IMR-90 (cell line): ENCODE results near the gene RND3. TPM values are rescaled to one million over a fixed set of nuclear protein-coding genes. Genes with fewer than 3 reads are reported as not detected.

Experiments used
- ATAC-seq: fragments of 200-7000 bp; cut with Tn5 transposase; 2 replicates; pipeline ENCODE4 v1.9.1; 2020; ENCODE audit warnings: low read depth, mild to moderate bottlenecking, moderate library complexity
- BruUV-seq: library from RNA; stranded (reverse); fragments of 400-500 nt; replicated peaks from 2 replicates; lab custom pipeline; 2021; lab: Mats Ljungman, UMichigan
- CTCF ChIA-PET: fragments of 300-600 bp; formaldehyde crosslinking; extraction: SDS; loops from one replicate; lab custom pipeline; 2021; ENCODE audit warnings: antibody characterized with exemption; lab: Yijun Ruan, JAX
- POLR2A ChIA-PET: fragments of 300-600 bp; sonication (Branson Sonifier 250); formaldehyde crosslinking; loops from one replicate; lab custom pipeline; 2022; ENCODE audit warnings: antibody characterized with exemption; ENCODE audit not compliant: unreplicated experiment; lab: Charles Lee
- DNase-seq: peaks from one replicate; pipeline ENCODE4 v3.0.0; 2013
- H2AFZ ChIP-seq: replicated peaks from 2 replicates; pipeline ENCODE3; 2013; ENCODE audit warnings: low read length, mild to moderate bottlenecking; ENCODE audit not compliant: poor library complexity
- H2AK5ac ChIP-seq: 2 replicates; pipeline ENCODE4 v1.6.1; 2013; ENCODE audit warnings: low read depth, low read length, inconsistent platforms
- H2AK9ac ChIP-seq: replicated peaks from 2 replicates; pipeline ENCODE3; 2013; ENCODE audit warnings: mild to moderate bottlenecking, low read depth, low read length, moderate library complexity; ENCODE audit not compliant: poor library complexity
- H2BK120ac ChIP-seq: 2 replicates; pipeline ENCODE4 v1.6.1; 2013; ENCODE audit warnings: low read depth, low read length, inconsistent platforms
- H2BK15ac ChIP-seq: 3 replicates; pipeline ENCODE4 v1.6.1; 2013; ENCODE audit warnings: low read depth, low read length, inconsistent platforms
- H2BK20ac ChIP-seq: 2 replicates; pipeline ENCODE4 v1.6.1; 2013; ENCODE audit warnings: low read depth, mild to moderate bottlenecking, inconsistent platforms, low read length, moderate library complexity
- H2BK5ac ChIP-seq: 2 replicates; pipeline ENCODE4 v1.6.1; 2013; ENCODE audit warnings: mild to moderate bottlenecking, low read depth, low read length, inconsistent platforms; ENCODE audit not compliant: poor library complexity, severe bottlenecking
- H3K14ac ChIP-seq: replicated peaks from 2 replicates; pipeline ENCODE4 v1.6.1; 2013; ENCODE audit warnings: low read depth, low read length, inconsistent platforms
- H3K18ac ChIP-seq: 2 replicates; pipeline ENCODE4 v1.6.1; 2013; ENCODE audit warnings: low read depth, low read length, control low read depth
- H3K23ac ChIP-seq: 2 replicates; pipeline ENCODE4 v1.6.1; 2013; ENCODE audit warnings: low read depth, low read length, inconsistent platforms
- H3K27ac ChIP-seq: 2 replicates; pipeline ENCODE4 v1.5.1; 2013; ENCODE audit warnings: mild to moderate bottlenecking, control low read depth, low read length; ENCODE audit not compliant: insufficient read depth
- H3K27me3 ChIP-seq: 2 replicates; pipeline ENCODE4 v1.6.1; 2013; ENCODE audit warnings: low read length; ENCODE audit not compliant: control insufficient read depth, insufficient read depth
- H3K36me3 ChIP-seq: 2 replicates; pipeline ENCODE4 v1.6.1; 2013; ENCODE audit warnings: low read length, mixed read lengths; ENCODE audit not compliant: control insufficient read depth, insufficient read depth
- H3K4ac ChIP-seq: 2 replicates; pipeline ENCODE4 v1.6.1; 2013; ENCODE audit warnings: low read depth, low read length, inconsistent platforms
- H3K4me1 ChIP-seq: 2 replicates; pipeline ENCODE4 v1.6.1; 2013; ENCODE audit warnings: low read length, mixed read lengths; ENCODE audit not compliant: control insufficient read depth, insufficient read depth
- H3K4me2 ChIP-seq: 2 replicates; pipeline ENCODE4 v1.6.1; 2013; ENCODE audit warnings: low read depth, mild to moderate bottlenecking, control low read depth, low read length, moderate library complexity
- H3K4me3 ChIP-seq: 2 replicates; pipeline ENCODE4 v1.5.1; 2013; ENCODE audit warnings: low read depth, mild to moderate bottlenecking, control low read depth, low read length, moderate library complexity; ENCODE audit not compliant: insufficient read depth
- H3K56ac ChIP-seq: 2 replicates; pipeline ENCODE4 v1.6.1; 2013; ENCODE audit warnings: low read length, inconsistent platforms; ENCODE audit not compliant: insufficient read depth; ENCODE audit errors: extremely low read depth
- H3K79me1 ChIP-seq, 2 experiments: 2 replicates each; pipeline ENCODE4 v1.6.1; 2013; ENCODE audit warnings: low read length in 2 of 2, inconsistent platforms in 1 of 2, low read depth in 1 of 2
- H3K9ac ChIP-seq: 2 replicates; pipeline ENCODE4 v1.6.1; 2013; ENCODE audit warnings: low read depth, low read length, control low read depth
- H3K9me1 ChIP-seq: 2 replicates; pipeline ENCODE4 v1.6.1; 2013; ENCODE audit warnings: low read length, inconsistent platforms; ENCODE audit not compliant: insufficient read depth
- H3K9me3 ChIP-seq: 2 replicates; pipeline ENCODE4 v1.6.1; 2013; ENCODE audit warnings: low read length; ENCODE audit not compliant: control insufficient read depth, insufficient read depth
- H4K20me1 ChIP-seq: 2 replicates; pipeline ENCODE4 v1.6.1; 2013; ENCODE audit warnings: low read length, inconsistent platforms; ENCODE audit not compliant: insufficient read depth
- H4K5ac ChIP-seq: 2 replicates; pipeline ENCODE4 v1.6.1; 2013; ENCODE audit warnings: mild to moderate bottlenecking, low read depth, low read length, control low read depth
- H4K8ac ChIP-seq, 2 experiments: 2 replicates each; pipeline ENCODE4 v1.6.1; 2013; ENCODE audit warnings: low read depth in 2 of 2, low read length in 2 of 2, control low read depth in 1 of 2, inconsistent platforms in 1 of 2
- H4K91ac ChIP-seq: 2 replicates; pipeline ENCODE4 v1.6.1; 2013; ENCODE audit warnings: low read depth, low read length, inconsistent platforms; ENCODE audit not compliant: insufficient read depth
- MAFK ChIP-seq: IDR thresholded peaks from 2 replicates; pipeline ENCODE4 v1.6.1; 2012; ENCODE audit warnings: low read depth, low read length, improper control_type of control experiment
- NFE2L2 ChIP-seq: fragments of 150-350 bp; IDR thresholded peaks from 2 replicates; pipeline ENCODE4 v1.6.1; 2016; ENCODE audit warnings: low read depth, mild to moderate bottlenecking, low read length
- WGBS, 2 experiments: methylation state at CpG; one replicate each; pipeline versions ENCODE4 v1.1.5 to v1.1.7; 2013; ENCODE audit warnings: missing lambda C conversion rate in 2 of 2; ENCODE audit not compliant: insufficient read length in 1 of 2; ENCODE audit errors: extremely low coverage in 2 of 2; 5-methylcytosine and 5-hydroxymethylcytosine counted together
- dilution Hi-C: fragments of 300-500 bp; cut with HindIII; formaldehyde crosslinking; loops from one replicate; pipeline ENCODE4 v1.14.3; 2018; ENCODE audit warnings: low sequenced_read_pairs; ENCODE audit not compliant: unreplicated experiment
- in situ Hi-C: fragments of 300-500 bp; cut with MboI; formaldehyde crosslinking; loops from 3 replicates; pipeline ENCODE4 v1.14.3; 2019; ENCODE audit warnings: low sequenced_read_pairs, inconsistent platforms, mixed read lengths
- intact Hi-C: fragments of 100-400 bp; cut with micrococcal nuclease; formaldehyde crosslinking; loops from 2 replicates; pipeline ENCODE4 v1.10.0; 2022
- polyA plus RNA-seq, 3 experiments: library from polyadenylated mRNA; depleted of rRNA; stranded (reverse); fragments of >200 nt; gene quantifications; 2 replicates each; pipeline ENCODE4 v1.2.3, GENCODE V29; 2012; ENCODE audit warnings: low replicate concordance in 1 of 3
- total RNA-seq: library from RNA; depleted of rRNA; stranded (reverse); fragments of >200 nt; gene quantifications from 2 replicates; pipeline ENCODE4 v1.2.3, GENCODE V29; 2012

The RND3 gene
- total and polyA plus RNA-seq, 2 of the 4 experiments (the other 2 are of a cell fraction) = 111 to 449 TPM

GRCh38 chr2:150432312-150432625, 55.2 kb downstream of the RND3 start:
- Histone ChIP-seq H3K4me3 (no peak overlapping the region), H3K4me1 (no peaks in the 10 kb centered on the region), H3K4ac (no peak overlapping the region), H2BK20ac (no peak overlapping the region), H3K4me2 (no peak overlapping the region), H3K23ac (0 out of 2 replicates have a peak overlapping the region, but pooled peaks have one; percentile 4), H3K27ac (no peak overlapping the region), H3K79me1 (no peaks in the 10 kb centered on the region), H2AK9ac (no peak overlapping the region), H3K9me3 (no peaks in the 10 kb centered on the region), H4K91ac (no peak overlapping the region), H3K14ac (no peak overlapping the region; the same call in 1 of the 2 replicates), H2AK5ac (no peak overlapping the region), H3K56ac (no peak overlapping the region), H2BK15ac (0 out of 3 replicates have a peak overlapping the region, but pooled peaks have one; percentile 7), H3K18ac (no peak overlapping the region), H4K5ac (no peak overlapping the region), H3K36me3 (no peaks in the 10 kb centered on the region), H3K9ac (no peak overlapping the region), H3K9me1 (no peaks in the 10 kb centered on the region), H2BK5ac (no peak overlapping the region), H2BK120ac (no peak overlapping the region), H4K8ac (no peak overlapping the region), H2AFZ (peak overlapping the region; percentile 74), H4K20me1 (no peaks in the 10 kb centered on the region), H3K27me3 (no peaks in the 10 kb centered on the region)
- no TSS peak for BruUV-seq
- dilution Hi-C loops = no loop called here
- CTCF ChIA-PET = no interaction called here
- TF ChIP-seq MAFK = no peak
- no peak for TF ChIP-seq NFE2L2
- in situ Hi-C loops = no loop called here
- intact Hi-C loops = no loop called here
- POLR2A ChIA-PET = no interaction called here
- no peak; the same call in 1 of the 2 replicates for ATAC-seq
- 14% methylated on average over 1 of the region's 3 CpGs; no CpG with 5 or more reads in 1 of the 2 experiments for WGBS, 2 experiments
- no peak for DNase-seq
